T-helper 22 cell (primary cell): ENCODE measurements around the gene SYT12.

Source experiments
- DNase-seq: peaks from one replicate; pipeline ENCODE4 v3.0.0-alpha.2; 2020; ENCODE audit warnings: low read depth

SYT12 gene

DNA sequence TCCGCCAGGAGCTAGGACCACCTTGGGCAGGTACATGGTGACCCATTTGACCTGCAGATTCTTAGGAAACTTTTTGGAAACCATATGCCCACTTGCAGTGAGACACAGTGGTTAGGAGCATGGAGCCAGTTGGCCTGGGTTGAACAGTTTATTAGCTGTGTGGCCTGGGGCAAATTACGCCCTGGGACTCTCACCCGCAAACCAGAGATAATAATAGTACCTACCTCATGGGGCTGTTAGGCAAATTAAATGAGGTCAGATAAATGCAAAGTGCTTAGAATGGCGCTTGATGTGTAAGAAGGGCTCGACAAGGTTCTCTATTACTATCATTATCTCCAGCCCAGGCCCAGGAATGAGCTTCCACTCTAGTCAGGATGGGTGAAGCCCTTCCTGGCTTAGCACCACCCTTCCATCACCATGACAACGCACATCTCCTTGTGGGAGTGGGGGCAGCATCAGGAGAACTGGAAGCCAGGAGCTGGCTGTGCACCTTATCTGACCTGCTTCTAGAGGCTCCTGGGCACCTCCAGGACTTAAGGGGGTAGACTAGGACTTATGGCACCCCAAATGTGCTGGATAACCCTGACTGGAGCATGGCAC, 5.1 kb downstream of the SYT12 start:
- DNase-seq, result no peak

DNA sequence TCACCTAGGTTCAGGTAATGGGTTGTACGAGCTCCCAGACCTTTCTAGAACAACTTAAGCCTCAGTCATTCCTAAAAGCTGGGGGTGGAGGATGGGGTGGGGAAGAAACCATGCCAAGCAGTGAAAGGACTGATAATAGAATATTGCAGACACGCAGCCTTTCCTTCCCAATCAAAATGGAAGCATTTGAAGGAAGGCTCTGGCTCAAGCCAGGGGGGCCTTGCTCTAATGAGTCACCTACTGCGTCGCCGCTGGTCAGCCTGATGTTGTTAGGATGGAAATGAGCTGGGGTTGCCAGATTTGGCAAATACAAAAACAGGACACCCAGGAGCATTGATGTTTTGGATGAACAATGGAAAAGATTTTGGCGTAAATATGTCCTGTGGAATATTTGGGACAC, 6.2 kb downstream of the SYT12 start:
- DNase-seq, result no peak

DNA sequence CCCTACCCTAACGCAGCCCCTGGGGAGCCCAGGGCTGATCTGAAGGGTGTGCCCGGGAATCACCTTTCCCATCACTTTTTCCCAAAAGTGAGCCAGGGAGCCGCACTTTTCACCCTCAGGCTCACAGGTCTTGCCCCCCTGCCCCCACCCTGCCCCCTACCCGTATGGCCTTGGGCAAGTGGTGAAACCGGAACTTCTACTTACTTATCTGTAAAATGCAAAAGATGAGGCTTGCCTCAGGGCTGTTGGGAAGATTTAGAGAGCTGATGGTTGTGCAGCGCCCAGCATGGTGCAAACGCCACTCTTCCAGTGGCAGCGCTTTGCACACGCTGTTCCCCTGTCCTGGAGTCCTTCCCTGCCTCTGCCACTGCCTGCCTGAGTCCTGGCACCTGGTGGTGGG, 8.0 kb downstream of the SYT12 start:
- no peak for DNase-seq

GRCh38 chr11:67031791-67032561, 9.0 kb downstream of the SYT12 start:
- DNase-seq, result no peak

DNA sequence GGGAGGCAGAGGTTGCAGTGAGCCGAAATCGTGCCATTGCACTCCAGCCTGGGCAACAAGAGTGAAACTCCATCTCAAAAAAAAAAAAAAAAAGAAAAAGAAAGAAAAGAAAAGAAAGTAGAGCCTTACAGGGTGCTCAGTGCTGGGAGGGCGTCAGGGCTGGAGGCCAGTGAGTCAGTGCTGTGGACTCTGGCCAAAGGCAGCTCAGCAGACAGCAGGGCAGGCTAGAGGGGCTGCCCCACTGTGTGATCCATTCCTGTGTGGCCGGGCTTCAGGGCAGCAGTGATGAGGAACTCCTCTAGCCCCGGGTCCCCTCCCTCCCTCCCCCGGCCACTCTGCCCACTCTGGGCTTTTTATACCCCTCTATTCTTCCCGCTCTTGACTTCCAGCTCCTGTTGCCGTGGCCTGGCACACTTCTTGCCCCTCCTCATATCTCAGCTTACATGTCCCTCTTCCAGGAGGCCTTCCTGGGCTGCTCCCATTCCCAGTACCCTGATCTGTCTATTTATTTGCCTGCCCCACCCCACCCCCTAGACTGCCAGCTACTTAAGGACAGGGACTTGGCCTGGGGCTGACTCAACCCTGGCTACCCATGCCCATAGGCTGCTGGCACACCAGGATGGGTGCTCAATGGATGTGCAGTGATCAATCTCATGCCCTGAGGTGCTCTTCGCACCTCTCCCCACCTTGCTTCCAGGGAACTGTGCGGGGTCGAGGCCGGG, 10.1 kb downstream of the SYT12 start:
- DNase-seq, result no peak

GRCh38 chr11:67033661-67034166, 10.8 kb downstream of the SYT12 start:
- DNase-seq, result no peak

DNA sequence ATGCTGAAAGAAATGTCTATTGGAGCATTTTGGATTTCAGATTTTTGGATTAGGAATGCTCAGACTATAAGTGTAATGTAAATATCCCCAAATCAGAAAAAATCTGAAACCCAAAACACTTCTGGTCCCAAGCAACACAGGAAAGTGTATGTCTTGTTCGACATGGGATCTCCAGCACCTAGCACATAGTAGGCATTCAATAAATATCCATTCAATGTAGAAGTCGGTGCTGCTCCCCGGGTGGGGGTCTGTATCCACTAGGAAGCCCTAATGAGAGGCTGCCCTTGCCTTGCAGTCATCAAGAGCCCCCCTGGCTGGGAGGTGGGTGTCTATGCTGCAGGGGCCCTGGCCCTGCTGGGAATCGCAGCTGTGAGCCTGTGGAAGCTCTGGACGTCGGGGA, 11.4 kb downstream of the SYT12 start:
- DNase-seq, result no peak

- DNase-seq, result no peak
Observed at GRCh38 chr11:67040147-67040546, 17.2 kb downstream of the SYT12 start.

GRCh38 chr11:67041602-67042001, 18.7 kb downstream of the SYT12 start:
- DNase-seq, result no peak

GRCh38 chr11:67043572-67044349, 20.8 kb downstream of the SYT12 start:
- DNase-seq, result no peak

DNA sequence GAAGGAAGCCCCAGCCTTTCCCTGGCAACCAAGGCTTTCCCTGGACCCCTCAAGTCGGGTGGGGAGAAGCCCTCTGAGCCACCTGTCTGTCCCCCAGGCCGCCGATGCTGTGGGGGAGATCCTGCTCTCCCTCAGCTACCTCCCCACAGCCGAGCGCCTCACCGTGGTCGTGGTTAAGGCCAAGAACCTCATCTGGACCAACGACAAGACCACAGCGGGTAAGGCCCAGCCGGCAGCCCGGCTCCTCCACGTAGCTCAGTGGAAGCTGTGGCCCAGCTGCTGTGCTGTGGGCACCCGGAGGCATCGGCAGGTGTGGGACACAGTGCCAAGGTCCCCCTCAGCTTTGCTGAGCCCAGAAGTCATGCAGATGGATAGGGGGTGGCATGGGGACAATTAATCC, 21.6 kb downstream of the SYT12 start:
- no peak for DNase-seq

DNA sequence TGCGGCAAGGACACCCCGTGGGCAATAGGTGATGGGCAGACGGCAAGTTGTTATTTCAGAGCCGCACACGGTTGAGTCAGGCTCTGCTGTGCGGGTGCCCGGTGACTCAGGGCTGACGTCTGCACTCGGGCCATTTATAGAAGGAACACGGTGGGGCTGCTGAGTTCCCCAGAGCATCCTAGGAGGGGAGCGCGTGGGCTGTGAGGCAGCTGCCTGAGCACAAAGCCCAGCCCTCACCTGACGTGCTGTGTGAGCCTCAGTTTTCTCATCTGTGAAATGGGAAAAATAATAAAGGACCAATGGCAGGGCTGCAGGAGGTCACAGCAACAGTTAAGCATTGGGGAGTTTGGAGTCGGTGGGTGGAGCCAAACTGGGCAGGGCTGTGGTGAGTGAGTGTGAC, 22.4 kb downstream of the SYT12 start:
- no peak for DNase-seq

GRCh38 chr11:67048515-67049130, 25.7 kb downstream of the SYT12 start:
- no peak for DNase-seq

GRCh38 chr11:67050139-67050538, 27.2 kb downstream of the SYT12 start:
- DNase-seq, result no peak

DNA sequence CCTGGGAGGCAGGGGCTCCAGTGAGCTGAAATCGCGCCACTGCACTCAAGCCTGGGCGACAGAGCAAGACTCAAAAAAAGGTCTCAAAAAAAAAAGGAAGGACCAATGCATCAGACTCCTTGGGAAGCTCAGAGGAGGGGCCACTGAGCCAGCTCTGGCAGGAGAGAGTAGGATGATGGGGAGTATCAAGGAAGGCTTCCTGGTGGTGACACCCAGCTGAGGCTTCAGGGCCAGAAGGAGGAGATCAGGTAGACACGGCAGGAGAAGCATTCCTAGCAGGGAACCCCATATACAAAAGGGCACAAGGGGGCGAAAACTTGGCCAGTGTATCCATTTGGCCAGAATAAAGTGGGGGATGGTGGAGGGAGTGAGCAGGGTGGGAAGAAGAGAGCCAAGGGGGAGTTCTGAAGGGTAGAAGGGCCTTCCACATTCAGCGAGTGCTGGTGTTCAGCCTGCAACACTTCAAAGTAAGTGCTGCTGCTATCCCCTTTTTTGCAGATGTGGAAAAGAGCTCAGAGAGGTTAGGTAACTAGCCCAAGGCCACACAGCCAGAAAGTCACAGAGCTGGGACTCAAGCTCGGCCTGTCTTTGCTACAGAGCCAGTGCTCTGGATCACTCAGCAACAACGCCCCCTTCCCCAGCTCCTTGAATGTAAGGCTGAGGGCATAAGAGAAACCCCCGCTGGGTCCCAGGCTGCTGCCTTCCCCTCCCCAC, 28.4 kb downstream of the SYT12 start:
- DNase-seq, result no peak

GRCh38 chr11:67051945-67052488, 29.1 kb downstream of the SYT12 start:
- no peak for DNase-seq

DNA sequence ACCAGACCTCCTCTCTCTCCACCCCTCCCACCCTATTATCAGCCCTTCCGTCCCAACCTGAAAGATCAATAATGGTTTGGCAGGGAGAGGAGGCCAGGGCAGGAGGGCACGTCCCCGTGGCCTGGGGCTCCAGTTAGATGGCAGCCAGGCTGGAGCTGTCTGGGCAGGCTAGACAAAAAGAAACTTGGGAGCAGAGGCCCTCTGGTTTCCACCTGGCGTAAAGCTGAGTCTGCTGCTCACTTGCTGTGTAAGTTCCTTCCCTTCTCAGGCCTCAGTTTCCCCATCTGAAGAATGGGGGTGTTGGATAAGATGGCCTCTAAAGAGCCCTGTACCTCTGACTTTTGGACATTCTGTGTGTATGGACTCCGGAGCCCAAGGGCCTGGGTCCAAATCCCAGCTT, 30.0 kb downstream of the SYT12 start:
- DNase-seq, result no peak

- DNase-seq, result no peak
Observed at GRCh38 chr11:67053896-67054329, 31.0 kb downstream of the SYT12 start.

GRCh38 chr11:67054346-67054835, 31.5 kb downstream of the SYT12 start:
- DNase-seq, result no peak

GRCh38 chr11:67054836-67055523, 32.0 kb downstream of the SYT12 start:
- no peak for DNase-seq
